Testis (tissue), 2 donors: ENCODE results near the gene CST4.

Experiments used
- POLR2A ChIP-seq: fragments of 450-650 bp; IDR thresholded peaks from one replicate; pipeline ENCODE4 v1.6.1; 2017; ENCODE audit warnings: antibody characterized with exemption, mild to moderate bottlenecking, moderate library complexity
- TF ChIP-seq, protein P1 (sequence below), 3 experiments: fragments of 450-650 bp in 2 of 3; fragments of 200-600 bp in 1 of 3; sonication (generic) in 1 of 3; IDR thresholded peaks; one replicate each; pipeline ENCODE4 v1.5.1; 2016 to 2019; ENCODE audit warnings: antibody characterized with exemption in 3 of 3, mild to moderate bottlenecking in 2 of 3, moderate library complexity in 1 of 3

DNA sequence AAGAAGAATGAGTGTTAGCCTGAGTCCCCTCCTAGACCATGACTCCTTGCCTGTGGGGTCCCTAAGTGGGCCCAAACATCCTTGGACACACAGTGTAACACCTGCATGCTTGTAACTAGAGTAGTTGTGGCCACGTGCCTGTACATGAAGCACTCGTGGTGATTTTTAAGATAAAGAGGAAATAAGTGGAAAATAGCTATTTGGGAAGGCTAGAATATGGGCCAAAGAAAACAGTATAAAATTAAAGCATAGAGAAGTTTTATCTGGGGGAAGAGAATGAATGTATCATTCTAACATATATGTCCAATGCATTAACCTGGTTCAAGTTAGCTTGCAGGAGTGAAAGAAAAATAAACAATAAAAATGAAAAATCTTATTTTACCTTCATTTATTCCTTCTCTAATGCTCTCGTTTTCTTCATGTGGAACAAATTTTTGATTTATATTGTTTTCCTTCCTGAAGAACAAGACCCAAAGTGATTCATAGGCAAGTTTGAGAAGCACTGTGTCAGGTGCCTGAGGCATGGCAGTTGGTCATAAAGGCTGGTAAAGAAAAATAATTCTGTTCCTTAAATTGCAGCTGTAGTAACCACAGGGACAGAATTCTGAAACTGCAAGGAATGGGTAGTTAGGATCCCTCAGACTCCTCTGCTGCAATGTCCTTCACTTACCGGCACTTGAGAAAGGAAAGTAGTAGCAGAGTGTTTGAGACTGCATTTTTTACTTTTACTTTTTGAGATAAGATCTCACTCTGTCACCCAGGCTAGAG is 42.5 kb downstream of the CST4 start:
- TF ChIP-seq, protein P1, sequence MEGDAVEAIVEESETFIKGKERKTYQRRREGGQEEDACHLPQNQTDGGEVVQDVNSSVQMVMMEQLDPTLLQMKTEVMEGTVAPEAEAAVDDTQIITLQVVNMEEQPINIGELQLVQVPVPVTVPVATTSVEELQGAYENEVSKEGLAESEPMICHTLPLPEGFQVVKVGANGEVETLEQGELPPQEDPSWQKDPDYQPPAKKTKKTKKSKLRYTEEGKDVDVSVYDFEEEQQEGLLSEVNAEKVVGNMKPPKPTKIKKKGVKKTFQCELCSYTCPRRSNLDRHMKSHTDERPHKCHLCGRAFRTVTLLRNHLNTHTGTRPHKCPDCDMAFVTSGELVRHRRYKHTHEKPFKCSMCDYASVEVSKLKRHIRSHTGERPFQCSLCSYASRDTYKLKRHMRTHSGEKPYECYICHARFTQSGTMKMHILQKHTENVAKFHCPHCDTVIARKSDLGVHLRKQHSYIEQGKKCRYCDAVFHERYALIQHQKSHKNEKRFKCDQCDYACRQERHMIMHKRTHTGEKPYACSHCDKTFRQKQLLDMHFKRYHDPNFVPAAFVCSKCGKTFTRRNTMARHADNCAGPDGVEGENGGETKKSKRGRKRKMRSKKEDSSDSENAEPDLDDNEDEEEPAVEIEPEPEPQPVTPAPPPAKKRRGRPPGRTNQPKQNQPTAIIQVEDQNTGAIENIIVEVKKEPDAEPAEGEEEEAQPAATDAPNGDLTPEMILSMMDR (IDR thresholded peaks at IDR 0.05), result no peak
- TF ChIP-seq POLR2A, result no peak
